CD4-positive, alpha-beta T cell (primary cell): ENCODE results near the gene BAZ1A. TPM values are rescaled to one million over a fixed set of nuclear protein-coding genes. Genes with fewer than 3 reads are reported as not detected.

ENCODE experiments used
- ATAC-seq: fragments of 200-7000 bp; cut with Tn5 transposase; one replicate; pipeline ENCODE4 v1.10.0; 2022; ENCODE audit warnings: mild to moderate bottlenecking; ENCODE audit not compliant: poor library complexity
- CTCF ChIA-PET: fragments of 350-600 bp; sonication (Branson Sonifier 250); formaldehyde crosslinking; loops from one replicate; lab custom pipeline; 2021; ENCODE audit warnings: antibody characterized with exemption, inconsistent platforms; lab: Charles Lee
- POLR2A ChIA-PET: fragments of 350-600 bp; sonication (Branson Sonifier 250); formaldehyde crosslinking; loops from one replicate; lab custom pipeline; 2021; ENCODE audit warnings: antibody characterized with exemption, inconsistent platforms; lab: Charles Lee
- DNase-seq, 14 experiments: peaks; one replicate each; pipeline ENCODE4 v3.0.0-alpha.2; 2013 to 2020; ENCODE audit warnings: mixed read lengths in 2 of 14
- H3K27ac ChIP-seq, 2 donors: one replicate each; pipeline versions ENCODE4 v1.5.1 to v1.7.0; 2013; ENCODE audit warnings: low read length in 2 of 2, low read depth in 1 of 2, mild to moderate bottlenecking in 1 of 2
- H3K27me3 ChIP-seq, 2 experiments: 1 replicate in 1 of 2; 2 replicates in 1 of 2; pipeline versions ENCODE4 v1.6.1 to v1.7.0; 2013; ENCODE audit warnings: low read length in 2 of 2, control low read depth in 1 of 2, mild to moderate bottlenecking in 1 of 2, moderate library complexity in 1 of 2; ENCODE audit not compliant: insufficient read depth in 2 of 2, control insufficient read depth in 1 of 2
- H3K36me3 ChIP-seq: one replicate; pipeline ENCODE4 v1.6.1; 2013; ENCODE audit warnings: low read length, control low read depth; ENCODE audit not compliant: insufficient read depth
- H3K4me1 ChIP-seq: one replicate; pipeline ENCODE4 v1.6.1; 2013; ENCODE audit warnings: low read length, control low read depth; ENCODE audit not compliant: insufficient read depth
- H3K4me3 ChIP-seq: one replicate; pipeline ENCODE4 v1.5.1; 2013; ENCODE audit warnings: mild to moderate bottlenecking, low read length, moderate library complexity
- H3K9me3 ChIP-seq, 2 experiments: 1 replicate in 1 of 2; 2 replicates in 1 of 2; pipeline versions ENCODE4 v1.6.1 to v1.7.0; 2013; ENCODE audit warnings: low read length in 2 of 2, mild to moderate bottlenecking in 2 of 2, control low read depth in 1 of 2, moderate library complexity in 1 of 2; ENCODE audit not compliant: control insufficient read depth in 1 of 2, insufficient read depth in 1 of 2
- H3K27ac Mint-ChIP-seq: one replicate; pipeline ENCODE4 v1.8.0; 2020; ENCODE audit warnings: mixed read lengths
- H3K27me3 Mint-ChIP-seq: one replicate; pipeline ENCODE4 v1.8.0; 2021; ENCODE audit warnings: mixed read lengths
- H3K36me3 Mint-ChIP-seq: one replicate; pipeline ENCODE4 v1.8.0; 2021; ENCODE audit warnings: low read depth, mixed read lengths
- H3K4me1 Mint-ChIP-seq: one replicate; pipeline ENCODE4 v1.8.0; 2021; ENCODE audit warnings: low read depth, mixed read lengths
- H3K4me3 Mint-ChIP-seq: one replicate; pipeline ENCODE4 v1.8.0; 2020; ENCODE audit warnings: mild to moderate bottlenecking, mixed read lengths
- H3K9me3 Mint-ChIP-seq: one replicate; pipeline ENCODE4 v1.8.0; 2020; ENCODE audit warnings: mixed read lengths
- CTCF ChIP-seq: fragments of 200-600 bp; IDR thresholded peaks from one replicate; pipeline ENCODE4 v1.8.0; 2022; ENCODE audit warnings: antibody characterized with exemption, mild to moderate bottlenecking
- intact Hi-C, 2 experiments: fragments of 100-400 bp; cut with DNase I in 1 of 2; cut with micrococcal nuclease in 1 of 2; formaldehyde crosslinking; loops; one replicate each; pipeline versions ENCODE4 v1.15.1 to v1.9.0; 2023 to 2025; cut with DNase I, micrococcal nuclease
- total RNA-seq, 174 experiments: library from RNA in 2 of 174; stranded (reverse) in 2 of 174; gene quantifications; one replicate each; pipeline ENCODE4 v1.2.3 and lab custom pipeline; 2021 to 2026

BAZ1A gene
- total RNA-seq, 2 experiments from 2014 or later, result 46.5 to 52.3 TPM

- Histone ChIP-seq H3K4me3 (no peak overlapping the region), H3K36me3 (peaks cover 52% of the 10 kb centered on the region), H3K27me3 (no peaks in the 10 kb centered on the region), H3K9me3 (no peaks in the 10 kb centered on the region), H3K27ac (no peak overlapping the region), H3K4me1 (no peaks in the 10 kb centered on the region)
- Mint-ChIP-seq H3K9me3 (no peaks in the 10 kb centered on the region), H3K36me3 (peaks cover 61% of the 10 kb centered on the region), H3K4me3 (no peak overlapping the region), H3K27me3 (no peaks in the 10 kb centered on the region), H3K4me1 (no peaks in the 10 kb centered on the region), H3K27ac (no peak overlapping the region)
- intact Hi-C loops, result no loop called here
- no peak for ATAC-seq
- TF ChIP-seq CTCF, result no peak
- DNase-seq, result no peak
- CTCF ChIA-PET, result no interaction called here
- POLR2A ChIA-PET, result no interaction called here
These were observed 119.9 kb downstream of the BAZ1A start for GRCh38 chr14:34755215-34755614.

DNA sequence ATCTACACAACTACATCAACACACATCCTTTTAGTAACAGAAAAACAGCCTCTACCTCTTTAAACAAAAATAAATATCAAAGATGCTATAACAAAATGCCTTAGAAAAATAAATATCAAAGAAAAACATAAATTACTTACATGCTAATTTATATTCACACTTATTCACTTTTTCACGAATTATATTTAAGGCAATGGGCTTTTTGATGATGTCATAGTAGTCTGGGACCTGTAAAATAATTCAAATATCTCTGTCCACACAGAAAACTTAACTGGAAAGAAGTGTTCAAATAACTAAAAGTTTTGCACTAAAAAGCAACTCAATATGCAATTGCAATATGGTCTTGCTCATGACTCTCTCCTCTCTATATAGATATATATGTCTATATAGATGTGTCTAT, 120.5 kb downstream of the BAZ1A start:
- CTCF ChIA-PET, result no interaction called here
- POLR2A ChIA-PET, result no interaction called here
- H3K36me3 Mint-ChIP-seq, result peaks cover 58% of the 10 kb centered on the region
- DNase-seq (no peak), ATAC-seq (no peak)
- no peaks in the 10 kb centered on the region for H3K27me3 Mint-ChIP-seq
- H3K4me1 ChIP-seq, result no peaks in the 10 kb centered on the region
- no peak overlapping the region for H3K4me3 Mint-ChIP-seq
- no peak overlapping the region for H3K27ac ChIP-seq
- TF ChIP-seq CTCF, result no peak
- H3K27me3 ChIP-seq, result no peaks in the 10 kb centered on the region
- H3K4me3 ChIP-seq, result no peak overlapping the region
- intact Hi-C loops, result no loop called here
- no peaks in the 10 kb centered on the region for H3K9me3 Mint-ChIP-seq
- H3K9me3 ChIP-seq, result no peaks in the 10 kb centered on the region
- no peak overlapping the region for H3K27ac Mint-ChIP-seq
- no peaks in the 10 kb centered on the region for H3K4me1 Mint-ChIP-seq
- H3K36me3 ChIP-seq, result peaks cover 46% of the 10 kb centered on the region

DNA sequence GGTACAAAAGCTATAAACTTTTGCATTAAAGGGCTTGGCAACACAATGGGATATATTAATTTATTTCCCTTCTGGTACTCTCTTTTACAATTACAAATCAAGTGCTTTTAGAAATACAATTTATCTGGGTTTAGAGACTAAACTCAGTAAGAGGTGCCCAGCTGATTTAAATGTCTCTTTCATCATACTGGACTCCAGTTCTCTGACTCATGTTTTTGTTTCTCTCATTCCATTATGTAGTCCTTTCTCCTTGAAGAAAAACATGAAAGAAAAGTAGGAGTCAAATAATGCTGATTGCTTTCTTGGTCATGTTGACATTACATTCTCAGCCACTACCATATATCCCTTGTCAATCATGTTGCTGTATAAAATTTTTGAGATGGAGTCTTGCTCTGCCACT, 124.5 kb downstream of the BAZ1A start:
- H3K4me1 Mint-ChIP-seq, result no peaks in the 10 kb centered on the region
- intact Hi-C loops, result no loop called here
- TF ChIP-seq CTCF, result no peak
- ATAC-seq (no peak), DNase-seq (no peak)
- Histone ChIP-seq H3K9me3 (no peaks in the 10 kb centered on the region), H3K4me1 (no peaks in the 10 kb centered on the region), H3K27ac (no peak overlapping the region), H3K4me3 (no peak overlapping the region), H3K36me3 (peaks cover 30% of the 10 kb centered on the region), H3K27me3 (no peaks in the 10 kb centered on the region)
- POLR2A ChIA-PET, result no interaction called here
- CTCF ChIA-PET, result no interaction called here
- H3K36me3 Mint-ChIP-seq, result peaks cover 33% of the 10 kb centered on the region
- no peak overlapping the region for H3K27ac Mint-ChIP-seq
- H3K9me3 Mint-ChIP-seq, result no peaks in the 10 kb centered on the region
- H3K27me3 Mint-ChIP-seq, result no peaks in the 10 kb centered on the region
- no peak overlapping the region for H3K4me3 Mint-ChIP-seq
